ENCODE results near the gene MDGA2.
A peak's percentile ranks its signal among the peaks of the same experiment; 100 is the strongest.

MDGA2 gene

DNA sequence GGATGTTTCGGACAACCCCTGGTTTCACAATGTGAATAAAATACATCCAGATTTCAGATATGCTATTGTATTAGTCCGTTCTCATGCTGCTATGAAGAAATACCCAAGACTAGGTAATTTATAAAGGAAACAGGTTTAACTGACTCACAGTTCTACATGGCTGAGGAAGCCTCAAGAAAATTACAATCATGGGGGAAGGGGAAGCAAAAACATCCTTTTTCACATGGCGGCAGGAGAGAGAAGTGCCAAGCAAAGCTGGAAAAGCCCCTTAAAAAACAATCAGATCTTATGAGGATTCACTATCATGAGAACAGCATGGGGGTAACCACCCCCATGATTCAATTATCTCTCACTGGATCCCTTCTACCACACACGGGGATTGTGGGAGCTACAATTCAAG lies 451.7 kb downstream of the MDGA2 start:
- H3K27ac ChIP-seq: no peak overlapping the region
- TF ChIP-seq, protein P1, sequence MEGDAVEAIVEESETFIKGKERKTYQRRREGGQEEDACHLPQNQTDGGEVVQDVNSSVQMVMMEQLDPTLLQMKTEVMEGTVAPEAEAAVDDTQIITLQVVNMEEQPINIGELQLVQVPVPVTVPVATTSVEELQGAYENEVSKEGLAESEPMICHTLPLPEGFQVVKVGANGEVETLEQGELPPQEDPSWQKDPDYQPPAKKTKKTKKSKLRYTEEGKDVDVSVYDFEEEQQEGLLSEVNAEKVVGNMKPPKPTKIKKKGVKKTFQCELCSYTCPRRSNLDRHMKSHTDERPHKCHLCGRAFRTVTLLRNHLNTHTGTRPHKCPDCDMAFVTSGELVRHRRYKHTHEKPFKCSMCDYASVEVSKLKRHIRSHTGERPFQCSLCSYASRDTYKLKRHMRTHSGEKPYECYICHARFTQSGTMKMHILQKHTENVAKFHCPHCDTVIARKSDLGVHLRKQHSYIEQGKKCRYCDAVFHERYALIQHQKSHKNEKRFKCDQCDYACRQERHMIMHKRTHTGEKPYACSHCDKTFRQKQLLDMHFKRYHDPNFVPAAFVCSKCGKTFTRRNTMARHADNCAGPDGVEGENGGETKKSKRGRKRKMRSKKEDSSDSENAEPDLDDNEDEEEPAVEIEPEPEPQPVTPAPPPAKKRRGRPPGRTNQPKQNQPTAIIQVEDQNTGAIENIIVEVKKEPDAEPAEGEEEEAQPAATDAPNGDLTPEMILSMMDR (conservative IDR thresholded peaks at IDR 0.05): no peak
- no peak for TF ChIP-seq ZFX (IDR thresholded peaks at IDR 0.05)

DNA sequence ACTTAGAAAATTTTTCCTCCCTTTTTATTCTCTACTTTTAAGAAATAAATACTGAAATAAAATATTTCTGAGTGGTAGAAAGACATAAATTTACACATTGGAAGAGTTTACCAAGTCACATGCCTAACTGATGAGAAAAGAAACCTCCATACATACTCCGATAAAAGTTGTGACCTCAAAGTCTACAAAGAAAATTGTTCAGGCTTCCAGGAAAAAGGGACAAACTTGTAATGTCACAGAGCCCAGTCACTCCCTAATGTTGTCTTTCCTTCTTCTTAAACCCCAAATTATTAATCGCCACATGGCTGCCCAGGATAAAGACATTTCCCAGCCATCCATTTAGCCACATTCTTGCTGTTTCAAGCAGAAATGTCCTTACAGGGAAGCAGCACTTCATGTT lies 455.3 kb downstream of the MDGA2 start:
- H3K27ac ChIP-seq: no peak overlapping the region
- TF ChIP-seq, protein P1 (conservative IDR thresholded peaks at IDR 0.05): no peak

DNA sequence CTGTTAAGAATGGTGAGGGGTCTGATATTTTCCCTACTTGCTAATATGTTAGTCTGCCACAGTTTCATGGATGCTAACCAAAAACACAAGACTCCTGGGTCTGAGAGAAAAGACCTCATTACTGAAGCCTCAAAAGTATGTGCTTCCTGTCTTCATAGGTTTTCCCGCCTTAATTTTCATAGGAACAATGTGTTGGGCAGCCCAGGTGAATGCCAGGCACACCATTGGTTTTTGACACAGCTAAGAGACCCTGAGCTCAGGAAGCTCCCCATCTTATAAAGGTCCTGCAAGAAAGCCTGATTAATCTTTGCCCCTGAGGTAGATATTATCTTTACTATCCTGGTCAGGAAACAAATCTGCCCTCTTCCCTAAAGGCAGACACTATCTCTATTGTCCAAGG lies 464.1 kb downstream of the MDGA2 start:
- no peak for TF ChIP-seq ZFX (IDR thresholded peaks at IDR 0.05)
- TF ChIP-seq, protein P1 (conservative IDR thresholded peaks at IDR 0.05): no peak
- H3K27ac ChIP-seq: no peak overlapping the region

DNA sequence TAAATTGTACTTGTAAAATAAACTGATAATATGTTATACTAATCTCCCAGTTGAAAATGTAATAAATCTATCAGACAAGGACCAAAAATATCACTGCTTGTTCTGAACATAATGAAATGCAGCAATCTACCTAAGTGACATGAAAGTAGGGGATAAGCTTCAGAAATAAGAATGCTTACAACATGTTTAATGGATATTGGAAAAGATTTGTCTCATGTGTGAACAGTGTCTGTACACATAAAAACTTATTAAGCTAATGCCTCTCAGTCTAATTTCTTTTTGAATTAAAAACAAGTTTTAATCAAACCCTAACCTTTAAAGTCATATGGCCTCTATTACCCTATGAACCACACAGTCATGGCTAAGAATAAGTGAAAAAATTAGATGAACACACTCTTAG lies 465.3 kb downstream of the MDGA2 start:
- H3K27ac ChIP-seq: no peak overlapping the region
- TF ChIP-seq, protein P1 (conservative IDR thresholded peaks at IDR 0.05): no peak
- TF ChIP-seq ZFX (IDR thresholded peaks at IDR 0.05): no peak

DNA sequence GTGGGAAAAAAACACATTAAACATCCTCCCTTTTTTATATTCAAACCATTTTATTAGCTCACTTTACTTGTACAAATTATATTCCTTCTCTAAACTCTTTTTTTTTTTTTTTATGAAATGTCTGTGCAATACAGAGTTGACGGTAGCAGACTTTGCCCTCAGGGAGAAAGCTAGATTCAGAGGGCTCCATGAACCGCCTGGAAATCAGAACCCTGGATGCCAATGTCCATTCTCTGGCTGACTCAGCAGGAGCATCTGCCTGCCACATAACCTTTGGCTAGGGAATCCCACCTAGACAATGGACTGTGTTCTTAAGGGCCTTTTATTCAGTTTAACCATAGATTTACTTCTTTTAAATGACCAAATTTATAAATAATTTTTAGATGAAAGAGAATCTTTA lies 467.0 kb downstream of the MDGA2 start:
- H3K27ac ChIP-seq: no peak overlapping the region
- TF ChIP-seq, protein P1 (conservative IDR thresholded peaks at IDR 0.05): no peak
- TF ChIP-seq ZFX (IDR thresholded peaks at IDR 0.05): no peak

DNA sequence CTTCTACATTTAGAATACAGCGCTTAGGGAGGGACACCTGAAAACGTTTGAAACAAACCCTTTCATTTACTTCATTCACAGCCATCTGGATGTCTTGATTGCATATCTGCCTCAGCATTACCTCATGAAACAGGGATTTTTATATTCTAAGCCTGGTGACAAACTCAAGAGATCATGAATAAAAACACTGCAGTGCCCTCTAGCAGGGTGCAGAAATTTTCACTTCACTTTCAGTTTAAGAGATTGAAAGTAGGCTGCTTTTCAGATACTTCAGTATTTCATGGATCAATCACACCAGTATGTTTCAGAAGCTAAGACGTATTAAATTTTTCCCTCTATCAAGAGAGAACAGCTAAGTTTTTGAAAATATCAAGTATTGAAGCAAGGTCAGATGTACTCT lies 467.8 kb downstream of the MDGA2 start:
- H3K27ac ChIP-seq: no peak overlapping the region
- no peak for TF ChIP-seq ZFX (IDR thresholded peaks at IDR 0.05)
- TF ChIP-seq, protein P1 (conservative IDR thresholded peaks at IDR 0.05): peak; percentile 16; the same call in 1 of the 2 replicates

DNA sequence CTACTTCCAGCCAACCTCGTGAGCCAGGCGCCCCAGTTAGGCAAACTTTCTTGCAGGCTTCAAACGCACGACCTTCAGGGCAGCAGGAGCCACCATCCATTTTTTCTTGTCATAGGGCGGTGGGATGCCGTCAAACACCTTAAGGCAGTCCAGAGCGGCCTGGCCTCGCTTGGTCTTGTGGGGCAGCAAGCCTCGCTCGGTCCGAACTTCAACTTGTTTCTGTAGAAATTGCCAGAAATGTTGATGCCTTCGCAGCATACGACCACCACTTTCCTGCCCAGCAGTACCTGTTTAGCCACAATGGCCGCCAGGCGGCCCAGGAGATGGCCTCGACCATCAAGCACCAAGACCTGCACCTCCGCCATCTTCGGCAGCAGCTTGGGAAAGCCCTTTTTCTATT lies 474.7 kb downstream of the MDGA2 start:
- H3K27ac ChIP-seq: no peak overlapping the region
- no peak for TF ChIP-seq ZFX (IDR thresholded peaks at IDR 0.05)
- TF ChIP-seq, protein P1 (conservative IDR thresholded peaks at IDR 0.05): no peak

All from C4-2B (cell line).